ENCODE measurements around the gene ANKS3.

The ANKS3 gene, protein sequence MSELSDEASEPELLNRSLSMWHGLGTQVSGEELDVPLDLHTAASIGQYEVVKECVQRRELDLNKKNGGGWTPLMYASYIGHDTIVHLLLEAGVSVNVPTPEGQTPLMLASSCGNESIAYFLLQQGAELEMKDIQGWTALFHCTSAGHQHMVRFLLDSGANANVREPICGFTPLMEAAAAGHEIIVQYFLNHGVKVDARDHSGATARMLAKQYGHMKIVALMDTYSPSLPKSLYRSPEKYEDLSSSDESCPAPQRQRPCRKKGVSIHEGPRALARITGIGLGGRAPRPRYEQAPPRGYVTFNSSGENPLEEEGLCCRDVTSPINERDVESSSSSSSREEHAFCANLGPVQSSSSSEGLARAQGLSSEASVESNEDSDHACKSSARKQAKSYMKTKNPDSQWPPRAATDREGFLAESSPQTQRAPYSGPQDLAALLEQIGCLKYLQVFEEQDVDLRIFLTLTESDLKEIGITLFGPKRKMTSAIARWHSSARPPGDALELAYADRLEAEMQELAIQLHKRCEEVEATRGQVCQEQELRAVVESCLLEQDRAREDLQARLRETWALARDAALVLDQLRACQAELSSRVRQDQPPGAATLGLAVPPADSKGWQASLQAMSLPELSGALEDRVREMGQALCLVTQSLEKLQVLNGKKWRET

DNA sequence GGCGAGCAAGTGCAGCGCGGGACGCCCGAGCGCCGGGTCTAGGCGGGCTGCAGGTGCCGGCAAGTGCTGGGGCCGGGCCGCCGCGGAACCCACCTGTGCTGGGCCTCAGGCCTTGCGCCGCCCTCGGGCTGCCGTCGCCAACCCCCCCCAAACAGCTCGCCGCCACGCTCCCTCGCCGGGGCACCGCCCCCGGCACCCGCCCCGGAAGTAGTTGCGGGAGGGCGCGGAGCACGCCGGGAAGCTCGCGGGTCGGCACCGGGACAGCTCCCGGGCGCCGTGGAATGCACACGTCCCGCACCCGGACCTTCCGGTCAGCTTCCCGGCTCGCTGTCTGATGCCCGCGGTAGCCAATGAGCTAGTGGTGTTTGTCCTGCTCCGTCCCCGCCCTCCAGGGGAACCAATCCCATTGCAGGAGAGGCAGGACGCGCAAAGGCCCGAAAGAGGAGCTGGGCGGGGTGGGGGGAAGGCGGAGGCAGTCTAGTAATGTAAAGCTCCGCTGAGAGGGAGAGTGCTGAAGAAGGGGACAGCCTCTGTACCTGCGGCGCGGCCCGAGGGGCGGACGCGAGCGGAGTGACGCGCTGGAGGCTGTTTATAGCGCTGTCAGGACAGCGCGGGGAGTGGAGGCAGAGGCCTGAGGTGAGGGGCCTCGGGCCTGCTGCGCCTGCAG, at the start of gene ANKS3, which contains the start of gene DNAAF8:
Gene ANKS3, minus strand, starts transcription at position 209 of the 667 bp plus-strand sequence. CDS start 4,122 bp downstream, outside the sequence.
Gene DNAAF8, plus strand, starts transcription at position 475 of the 667 bp plus-strand sequence. CDS start 1,978 bp downstream, outside the sequence.
- H3K27me3 ChIP-seq = no peaks in the 10 kb centered on the region
- H3K36me3 ChIP-seq = peaks cover 24% of the 10 kb centered on the region
- peak within 1 kb of the TSS; percentile 79 for H3K27ac ChIP-seq
- TF ChIP-seq Cebpa-rat (IDR thresholded peaks at IDR 0.05) = no peak
- H3K4me2 ChIP-seq = peak within 1 kb of the TSS; percentile 99
- no peaks in the 10 kb centered on the region for H3K9me3 ChIP-seq
- H4K20me1 ChIP-seq = no peaks in the 10 kb centered on the region
- H3K4me3 ChIP-seq = peak within 1 kb of the TSS; percentile 96
- peaks cover 32% of the 10 kb centered on the region for H3K4me1 ChIP-seq
- peak within 1 kb of the TSS; percentile 87 for H3K9ac ChIP-seq

DNA sequence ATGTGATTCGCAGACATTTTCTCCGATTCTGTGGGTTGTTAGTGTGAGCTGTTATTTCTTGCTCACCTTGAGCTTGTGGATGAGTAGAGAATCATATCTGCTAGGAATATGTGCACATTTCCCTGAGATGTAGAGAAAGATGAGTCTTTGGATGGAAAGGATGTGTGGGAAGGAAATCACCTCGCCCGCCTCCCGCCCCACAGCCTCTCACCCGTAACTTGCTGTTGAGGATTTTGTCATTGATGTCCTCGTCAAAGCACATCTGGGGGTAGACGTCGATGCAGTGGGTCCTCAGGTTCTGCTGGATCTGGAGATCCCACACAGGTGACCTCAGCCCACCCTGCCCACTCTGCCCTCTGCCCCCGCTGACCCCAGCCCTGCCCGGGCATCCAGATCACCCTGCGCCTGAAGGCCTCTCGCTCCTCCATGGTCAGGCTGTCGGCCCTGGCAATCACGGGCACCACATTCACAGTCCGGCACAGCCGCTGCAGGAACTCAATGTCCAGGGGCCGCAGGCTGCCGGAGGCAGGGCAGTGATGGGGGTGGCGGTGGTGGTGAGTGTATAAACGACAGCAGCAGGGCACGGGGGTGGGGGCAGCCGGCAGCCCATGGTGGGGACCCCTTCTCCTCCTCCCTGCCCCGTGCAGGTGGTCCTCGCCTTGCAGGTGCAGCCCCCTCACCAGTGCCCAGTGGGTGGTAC, 49.3 kb upstream of the ANKS3 start:
- Histone ChIP-seq H3K4me3 (no peak overlapping the region), H3K9me3 (no peaks in the 10 kb centered on the region), H3K36me3 (no peaks in the 10 kb centered on the region), H4K20me1 (no peaks in the 10 kb centered on the region), H3K27me3 (no peaks in the 10 kb centered on the region), H3K4me2 (peak overlapping the region; percentile 44), H3K9ac (no peak overlapping the region), H3K27ac (no peak overlapping the region), H3K4me1 (peaks cover 32% of the 10 kb centered on the region)
- TF ChIP-seq Cebpa-rat (IDR thresholded peaks at IDR 0.05) = no peak

- Histone ChIP-seq H3K4me3 (no peak overlapping the region), H3K9ac (no peak overlapping the region), H4K20me1 (no peaks in the 10 kb centered on the region), H3K27me3 (no peaks in the 10 kb centered on the region), H3K27ac (no peak overlapping the region), H3K4me1 (peaks cover 23% of the 10 kb centered on the region), H3K9me3 (no peaks in the 10 kb centered on the region), H3K4me2 (no peak overlapping the region), H3K36me3 (no peaks in the 10 kb centered on the region)
- no peak for TF ChIP-seq Cebpa-rat (IDR thresholded peaks at IDR 0.05)
Measured at GRCh38 chr16:4780235-4780634, 46.2 kb upstream of the ANKS3 start.

DNA sequence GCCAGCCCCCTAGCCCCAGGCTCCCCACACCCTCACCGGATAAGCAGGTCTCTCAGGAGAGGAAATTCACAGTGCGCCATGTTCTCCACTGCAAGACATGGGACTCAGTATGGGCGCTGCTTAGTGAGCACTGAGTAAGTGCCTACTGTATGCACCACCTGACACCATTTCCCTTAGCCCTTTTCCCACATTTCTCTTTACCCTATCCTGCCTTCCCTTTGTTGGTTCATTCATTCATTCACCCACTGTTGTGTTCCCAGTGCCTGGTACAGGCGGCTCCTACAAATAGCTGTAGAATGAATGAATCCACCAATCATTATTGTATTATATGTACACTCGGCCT, 44.0 kb upstream of the ANKS3 start:
- no peak overlapping the region for H3K4me2 ChIP-seq
- H3K27ac ChIP-seq = no peak overlapping the region
- H3K27me3 ChIP-seq = no peaks in the 10 kb centered on the region
- no peak for TF ChIP-seq Cebpa-rat (IDR thresholded peaks at IDR 0.05)
- H4K20me1 ChIP-seq = no peaks in the 10 kb centered on the region
- H3K36me3 ChIP-seq = no peaks in the 10 kb centered on the region
- no peak overlapping the region for H3K4me3 ChIP-seq
- H3K9me3 ChIP-seq = no peaks in the 10 kb centered on the region
- peaks cover 7% of the 10 kb centered on the region for H3K4me1 ChIP-seq
- no peak overlapping the region for H3K9ac ChIP-seq

GRCh38 chr16:4777339-4778049, 43.4 kb upstream of the ANKS3 start:
- no peaks in the 10 kb centered on the region for H4K20me1 ChIP-seq
- H3K9ac ChIP-seq = no peak overlapping the region
- TF ChIP-seq Cebpa-rat (IDR thresholded peaks at IDR 0.05) = no peak
- H3K36me3 ChIP-seq = no peaks in the 10 kb centered on the region
- 0 out of 2 replicates have a peak, but pooled peaks cover 2% of the 10 kb centered on the region for H3K4me1 ChIP-seq
- H3K27ac ChIP-seq = no peak overlapping the region
- H3K4me3 ChIP-seq = no peak overlapping the region
- H3K4me2 ChIP-seq = no peak overlapping the region
- H3K9me3 ChIP-seq = no peaks in the 10 kb centered on the region
- H3K27me3 ChIP-seq = no peaks in the 10 kb centered on the region

DNA sequence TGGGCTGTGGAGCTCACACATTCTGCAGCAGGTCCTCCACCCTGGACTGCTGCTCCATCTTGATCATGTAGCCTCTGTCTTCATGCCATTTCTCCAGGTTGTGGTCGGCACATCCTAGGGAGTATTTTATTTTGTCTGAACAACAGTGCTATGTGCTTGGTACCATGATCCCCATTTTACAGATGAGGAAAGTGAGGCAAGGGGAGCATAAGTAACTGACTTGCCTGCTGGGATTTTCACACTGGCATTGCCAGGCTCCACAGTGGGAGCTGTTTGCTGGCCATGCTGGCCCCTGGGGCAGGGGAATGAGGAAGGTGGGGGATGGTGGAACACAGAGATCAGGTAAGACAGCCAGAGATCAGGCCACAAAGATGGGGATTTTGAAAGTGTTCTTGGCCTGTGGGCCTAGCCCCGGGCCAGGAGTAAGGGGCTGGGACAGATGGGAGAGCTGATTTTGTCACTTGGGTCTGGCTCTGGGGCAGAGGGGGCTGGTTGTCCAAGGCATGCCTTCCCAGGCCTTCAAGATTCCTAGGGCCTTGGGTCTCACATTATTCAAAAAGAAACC, 42.2 kb upstream of the ANKS3 start:
- H3K4me3 ChIP-seq = no peak overlapping the region
- H3K9me3 ChIP-seq = no peaks in the 10 kb centered on the region
- H4K20me1 ChIP-seq = no peaks in the 10 kb centered on the region
- no peaks in the 10 kb centered on the region for H3K27me3 ChIP-seq
- H3K4me2 ChIP-seq = no peak overlapping the region
- H3K27ac ChIP-seq = no peak overlapping the region
- no peak overlapping the region for H3K9ac ChIP-seq
- no peak for TF ChIP-seq Cebpa-rat (IDR thresholded peaks at IDR 0.05)
- no peaks in the 10 kb centered on the region for H3K4me1 ChIP-seq
- no peaks in the 10 kb centered on the region for H3K36me3 ChIP-seq

DNA sequence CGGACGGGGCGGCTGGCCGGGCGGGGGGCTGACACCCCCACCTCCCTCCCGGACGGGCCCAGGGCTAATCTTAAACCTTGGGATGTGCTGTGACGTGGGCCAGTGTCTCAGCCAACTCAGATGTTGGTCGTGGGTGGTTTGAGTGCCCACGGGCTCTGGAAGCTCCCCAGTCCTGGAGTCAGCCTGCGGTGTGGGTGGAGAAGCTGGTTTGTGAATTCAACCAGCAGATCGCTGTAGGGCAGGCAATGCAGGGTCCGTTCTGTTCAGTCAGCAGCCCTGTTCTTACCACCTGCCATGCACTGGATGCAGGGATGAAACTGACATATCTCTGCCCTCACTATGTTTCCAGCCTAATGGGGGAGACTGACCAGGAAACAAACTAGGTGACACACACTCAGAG, 40.9 kb upstream of the ANKS3 start:
- H3K4me2 ChIP-seq = no peak overlapping the region

DNA sequence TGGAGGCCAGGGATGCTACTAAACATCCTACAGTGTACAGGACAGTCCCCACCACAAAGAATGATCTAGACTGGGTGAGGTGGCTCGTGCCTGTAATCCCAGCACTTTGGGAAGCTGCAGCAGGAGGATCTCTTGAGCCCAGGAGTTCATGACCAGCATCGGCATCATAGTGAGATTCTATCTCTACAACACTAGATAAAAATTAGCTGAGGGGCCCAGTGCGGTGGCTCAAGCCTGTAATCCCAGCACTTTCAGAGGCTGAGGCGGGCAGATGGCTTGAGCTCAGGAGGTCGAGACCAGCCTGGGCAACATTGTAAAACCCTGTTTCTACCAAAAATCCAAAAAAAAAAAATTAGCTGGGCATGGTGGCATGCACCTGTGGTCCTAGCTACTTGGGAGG, 38.3 kb upstream of the ANKS3 start:
- H3K4me1 ChIP-seq = peaks cover 12% of the 10 kb centered on the region
- H3K27me3 ChIP-seq = no peaks in the 10 kb centered on the region
- no peaks in the 10 kb centered on the region for H3K9me3 ChIP-seq
- no peaks in the 10 kb centered on the region for H4K20me1 ChIP-seq
- H3K9ac ChIP-seq = no peak overlapping the region
- TF ChIP-seq Cebpa-rat (IDR thresholded peaks at IDR 0.05) = no peak
- H3K27ac ChIP-seq = no peak overlapping the region
- H3K36me3 ChIP-seq = no peaks in the 10 kb centered on the region
- no peak overlapping the region for H3K4me2 ChIP-seq
- H3K4me3 ChIP-seq = no peak overlapping the region

More for the DNA sequence above, 40.9 kb upstream of the ANKS3 start:
- TF ChIP-seq Cebpa-rat (IDR thresholded peaks at IDR 0.05) = no peak
- Histone ChIP-seq H4K20me1 (no peaks in the 10 kb centered on the region), H3K9me3 (no peaks in the 10 kb centered on the region), H3K9ac (no peak overlapping the region), H3K4me1 (no peaks in the 10 kb centered on the region), H3K27ac (no peak overlapping the region), H3K4me3 (no peak overlapping the region), H3K36me3 (no peaks in the 10 kb centered on the region), H3K27me3 (no peaks in the 10 kb centered on the region)

- Histone ChIP-seq H3K9ac (no peak overlapping the region), H3K4me2 (no peak overlapping the region), H3K36me3 (no peaks in the 10 kb centered on the region), H4K20me1 (no peaks in the 10 kb centered on the region), H3K4me1 (peaks cover 13% of the 10 kb centered on the region), H3K27ac (no peak overlapping the region), H3K9me3 (no peaks in the 10 kb centered on the region), H3K4me3 (no peak overlapping the region), H3K27me3 (no peaks in the 10 kb centered on the region)
- no peak for TF ChIP-seq Cebpa-rat (IDR thresholded peaks at IDR 0.05)
Measured at GRCh38 chr16:4771646-4772045, 37.6 kb upstream of the ANKS3 start.

All from BLaER1 (cell line).